ENCODE measurements around the gene PSG5. TPM values are rescaled to one million over a fixed set of nuclear protein-coding genes. Genes with fewer than 3 reads are reported as not detected.
"Not testable (repeated sequence)": the region's sequence is repeated elsewhere in the genome, so short reads cannot be mapped to it uniquely, and the experiment has no call there.

Gene PSG5
- total RNA-seq, 2 donors from 2014 or later = not detected

- H3K27me3 Mint-ChIP-seq; ATAC-seq; DNase-seq (ENCODE audit: low spot score); H3K4me3 Mint-ChIP-seq; H3K4me1 Mint-ChIP-seq (ENCODE audit: low read depth in 2 of 2); H3K27ac Mint-ChIP-seq; H3K36me3 Mint-ChIP-seq; H3K9me3 Mint-ChIP-seq: not testable (repeated sequence)
Measured at GRCh38 chr19:43201891-43202290, 15.6 kb upstream of the PSG5 start.

DNA sequence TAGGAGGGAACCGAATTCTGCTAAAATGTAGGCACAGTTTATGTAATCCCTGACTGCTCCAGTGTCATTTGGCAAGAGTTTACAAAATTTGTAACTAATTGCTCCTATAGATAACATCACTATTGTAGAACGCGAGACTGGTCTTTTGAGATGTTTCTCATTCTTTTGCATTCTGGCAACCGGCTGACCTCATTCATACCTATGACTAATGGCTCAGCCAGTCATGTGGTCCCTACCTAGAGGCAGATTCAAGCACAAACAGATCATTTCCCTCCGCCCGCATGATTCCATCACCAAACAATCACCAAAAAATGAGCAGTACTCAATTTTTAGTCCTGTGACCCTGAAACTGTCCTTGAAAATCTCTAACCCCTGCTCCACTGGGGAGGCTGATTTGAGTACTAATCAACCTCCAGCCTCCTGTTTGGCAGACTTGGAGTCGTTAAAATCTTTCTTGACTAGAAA is 15.0 kb upstream of the PSG5 start:
- DNase-seq (ENCODE audit: low spot score); H3K27ac Mint-ChIP-seq; H3K36me3 Mint-ChIP-seq; H3K4me1 Mint-ChIP-seq (ENCODE audit: low read depth in 2 of 2); H3K9me3 Mint-ChIP-seq; H3K4me3 Mint-ChIP-seq; H3K27me3 Mint-ChIP-seq; ATAC-seq: not testable (repeated sequence)

- not testable (repeated sequence) for H3K36me3 Mint-ChIP-seq; H3K9me3 Mint-ChIP-seq; H3K4me3 Mint-ChIP-seq; H3K27ac Mint-ChIP-seq; H3K27me3 Mint-ChIP-seq; H3K4me1 Mint-ChIP-seq (ENCODE audit: low read depth in 2 of 2); DNase-seq (ENCODE audit: low spot score); ATAC-seq
Measured at GRCh38 chr19:43198686-43199419, 12.5 kb upstream of the PSG5 start.

DNA sequence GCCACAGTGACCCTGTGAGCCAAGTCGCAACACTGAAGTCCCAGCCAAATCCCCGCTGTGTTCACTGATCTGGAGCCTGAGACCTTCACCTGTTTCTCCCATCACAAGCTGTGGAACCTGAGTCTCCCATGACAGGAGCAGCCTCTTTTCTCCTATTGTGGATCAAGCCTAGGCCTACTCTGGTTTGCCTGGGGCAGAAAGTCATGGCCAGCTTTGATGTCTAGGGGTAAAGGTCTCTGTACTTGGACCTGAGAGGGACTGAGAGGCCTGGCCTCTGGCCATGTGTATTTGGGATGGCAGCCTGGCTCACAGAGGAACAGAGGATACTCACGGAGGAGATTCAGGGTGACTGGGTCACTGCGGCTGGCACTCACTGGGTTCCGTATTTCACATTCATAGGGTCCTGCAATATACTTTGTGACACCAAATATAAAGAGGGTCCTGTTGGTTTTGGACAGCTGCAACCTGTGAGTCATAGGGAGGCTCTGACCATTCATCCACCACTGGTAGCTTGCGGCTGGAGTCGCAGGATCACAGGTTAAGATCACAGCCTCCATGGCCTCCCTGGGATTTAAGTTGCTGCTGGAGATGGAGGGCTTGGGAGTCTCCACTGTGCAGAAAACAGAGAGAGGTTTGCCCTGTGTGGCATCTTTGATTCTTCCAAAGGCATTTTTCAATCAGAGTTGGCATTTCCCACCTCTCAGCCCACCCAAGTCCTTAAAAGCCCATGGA is 11.5 kb upstream of the PSG5 start:
- H3K27ac Mint-ChIP-seq; DNase-seq (ENCODE audit: low spot score); H3K4me1 Mint-ChIP-seq (ENCODE audit: low read depth in 2 of 2); H3K9me3 Mint-ChIP-seq; H3K27me3 Mint-ChIP-seq; H3K4me3 Mint-ChIP-seq; ATAC-seq; H3K36me3 Mint-ChIP-seq: not testable (repeated sequence)

DNA sequence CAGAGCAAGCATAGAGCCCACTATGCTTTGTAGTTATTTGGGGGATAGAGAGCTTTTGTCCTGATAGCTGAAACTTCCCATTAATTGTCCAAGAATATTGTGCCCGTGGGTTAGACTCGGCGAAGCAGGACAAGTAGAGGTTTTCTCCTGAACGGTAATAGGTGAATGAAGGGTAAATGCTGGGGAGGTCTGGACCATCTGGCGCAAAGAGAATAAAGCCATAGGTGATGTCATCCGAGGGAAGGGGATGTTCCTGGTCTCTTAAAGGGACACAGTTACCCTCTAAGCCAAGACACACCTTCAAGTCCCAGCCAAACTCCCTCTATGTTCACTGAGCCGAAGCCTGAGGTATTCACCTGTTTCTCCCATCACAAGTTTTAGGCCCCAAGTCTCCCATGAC is 8.1 kb upstream of the PSG5 start:
- not testable (repeated sequence) for ATAC-seq; H3K9me3 Mint-ChIP-seq; H3K4me3 Mint-ChIP-seq; H3K36me3 Mint-ChIP-seq; H3K4me1 Mint-ChIP-seq (ENCODE audit: low read depth in 2 of 2); H3K27ac Mint-ChIP-seq; DNase-seq (ENCODE audit: low spot score)
- H3K27me3 Mint-ChIP-seq = peaks cover 7 to 17% of the 10 kb centered on the region in 2 donors

- not testable (repeated sequence) for H3K4me1 Mint-ChIP-seq (ENCODE audit: low read depth in 2 of 2); H3K36me3 Mint-ChIP-seq; H3K4me3 Mint-ChIP-seq; H3K27ac Mint-ChIP-seq; DNase-seq (ENCODE audit: low spot score); H3K9me3 Mint-ChIP-seq; ATAC-seq
- H3K27me3 Mint-ChIP-seq = peaks cover 7 to 22% of the 10 kb centered on the region in 2 donors
Measured at GRCh38 chr19:43192381-43193155, 6.2 kb upstream of the PSG5 start.

- peaks cover 7 to 14% of the 10 kb centered on the region in 2 donors for H3K27me3 Mint-ChIP-seq
- not testable (repeated sequence) for H3K9me3 Mint-ChIP-seq; H3K4me1 Mint-ChIP-seq (ENCODE audit: low read depth in 2 of 2); H3K4me3 Mint-ChIP-seq; DNase-seq (ENCODE audit: low spot score); H3K36me3 Mint-ChIP-seq; H3K27ac Mint-ChIP-seq; ATAC-seq
Measured at GRCh38 chr19:43188092-43188491, 1.8 kb upstream of the PSG5 start.

- not testable (repeated sequence) for H3K27ac Mint-ChIP-seq; H3K4me3 Mint-ChIP-seq; H3K9me3 Mint-ChIP-seq; ATAC-seq; H3K36me3 Mint-ChIP-seq; H3K4me1 Mint-ChIP-seq (ENCODE audit: low read depth in 2 of 2); DNase-seq (ENCODE audit: low spot score)
- H3K27me3 Mint-ChIP-seq = peaks cover 3 to 12% of the 10 kb centered on the region in 2 donors
Measured at GRCh38 chr19:43181869-43182771, 4.2 kb downstream of the PSG5 start.

- DNase-seq (ENCODE audit: low spot score); H3K9me3 Mint-ChIP-seq; H3K4me3 Mint-ChIP-seq; H3K27ac Mint-ChIP-seq; H3K36me3 Mint-ChIP-seq; ATAC-seq; H3K4me1 Mint-ChIP-seq (ENCODE audit: low read depth in 2 of 2): not testable (repeated sequence)
- H3K27me3 Mint-ChIP-seq = peaks cover 7 to 12% of the 10 kb centered on the region in 2 donors
Measured at GRCh38 chr19:43179569-43180147, 6.7 kb downstream of the PSG5 start.

DNA sequence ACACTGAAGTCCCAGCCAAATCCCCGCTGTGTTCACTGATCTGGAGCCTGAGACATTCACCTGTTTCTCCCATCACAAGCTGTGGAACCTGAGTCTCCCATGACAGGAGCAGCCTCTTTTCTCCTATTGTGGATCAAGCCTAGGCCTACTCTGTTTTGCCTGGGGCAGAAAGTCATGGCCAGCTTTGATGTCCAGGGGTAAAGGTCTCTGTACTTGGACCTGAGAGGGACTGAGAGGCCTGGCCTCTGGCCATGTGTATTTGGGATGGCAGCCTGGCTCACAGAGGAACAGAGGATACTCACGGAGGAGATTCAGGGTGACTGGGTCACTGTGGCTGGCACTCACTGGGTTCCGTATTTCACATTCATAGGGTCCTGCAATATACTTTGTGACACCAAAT is 7.8 kb downstream of the PSG5 start:
- not testable (repeated sequence) for H3K36me3 Mint-ChIP-seq; H3K9me3 Mint-ChIP-seq; ATAC-seq; H3K4me3 Mint-ChIP-seq; H3K4me1 Mint-ChIP-seq (ENCODE audit: low read depth in 2 of 2); H3K27ac Mint-ChIP-seq; DNase-seq (ENCODE audit: low spot score)
- peaks cover 11 to 12% of the 10 kb centered on the region in 2 donors for H3K27me3 Mint-ChIP-seq

DNA sequence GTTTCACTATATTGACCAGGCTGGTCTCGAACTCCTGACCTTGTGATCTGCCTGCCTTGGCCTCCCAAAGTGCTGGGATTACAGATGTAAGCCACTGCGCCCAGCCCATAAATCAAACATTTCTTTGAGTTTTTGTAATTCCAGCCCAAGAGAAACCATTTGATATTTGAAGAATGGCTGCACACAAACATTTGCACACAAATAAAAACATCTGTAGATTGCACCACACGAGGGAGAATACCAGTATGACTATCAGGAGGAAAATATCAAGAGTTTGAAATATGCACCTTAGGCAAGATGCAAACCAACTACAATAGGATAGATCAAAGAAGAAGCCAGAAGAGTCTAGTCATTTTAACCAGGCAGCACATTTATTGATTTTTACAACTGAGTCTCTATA is 20.4 kb downstream of the PSG5 start:
- not testable (repeated sequence) for H3K4me3 Mint-ChIP-seq; H3K27ac Mint-ChIP-seq; ATAC-seq; H3K36me3 Mint-ChIP-seq; H3K9me3 Mint-ChIP-seq; DNase-seq (ENCODE audit: low spot score); H3K4me1 Mint-ChIP-seq (ENCODE audit: low read depth in 2 of 2)
- H3K27me3 Mint-ChIP-seq = peaks cover 27 to 55% of the 10 kb centered on the region in 2 donors

DNA sequence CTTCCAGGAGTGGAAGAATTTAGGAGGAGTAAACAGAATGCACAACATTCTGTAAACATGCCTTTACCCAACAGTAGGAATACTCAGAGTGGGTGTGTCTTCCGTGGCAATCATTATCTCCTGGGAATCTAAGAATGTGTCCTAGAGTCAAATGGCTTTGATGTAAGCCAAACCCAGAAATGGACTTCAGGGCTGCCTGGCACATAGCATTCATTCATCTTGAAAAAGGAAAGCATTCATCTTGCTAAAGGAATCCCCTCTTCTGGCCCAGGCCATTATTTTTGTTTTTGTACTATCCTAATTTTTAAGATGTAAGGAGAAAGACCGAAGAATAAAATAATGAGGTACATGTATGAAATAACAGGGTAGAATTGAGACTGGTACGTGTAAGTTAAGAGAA is 23.2 kb downstream of the PSG5 start:
- H3K9me3 Mint-ChIP-seq; DNase-seq (ENCODE audit: low spot score); H3K4me1 Mint-ChIP-seq (ENCODE audit: low read depth in 2 of 2); H3K4me3 Mint-ChIP-seq; ATAC-seq; H3K36me3 Mint-ChIP-seq; H3K27ac Mint-ChIP-seq: not testable (repeated sequence)
- peaks cover 20 to 51% of the 10 kb centered on the region in 2 donors for H3K27me3 Mint-ChIP-seq

GRCh38 chr19:43162261-43162660 is 24.1 kb downstream of the PSG5 start:
- H3K27me3 Mint-ChIP-seq = peaks cover 20 to 51% of the 10 kb centered on the region in 2 donors
- not testable (repeated sequence) for H3K4me3 Mint-ChIP-seq; H3K36me3 Mint-ChIP-seq; H3K9me3 Mint-ChIP-seq; H3K4me1 Mint-ChIP-seq (ENCODE audit: low read depth in 2 of 2); H3K27ac Mint-ChIP-seq; ATAC-seq; DNase-seq (ENCODE audit: low spot score)

Data from natural killer cell treated with Interleukin-12 subunit alpha and Interleukin-12 subunit beta and Interleukin-15 and Interleukin-18, amount 100 ng/mL, for 72 hours (primary cell).